Measurements from ENCODE around the gene BRCA1.

DNA sequence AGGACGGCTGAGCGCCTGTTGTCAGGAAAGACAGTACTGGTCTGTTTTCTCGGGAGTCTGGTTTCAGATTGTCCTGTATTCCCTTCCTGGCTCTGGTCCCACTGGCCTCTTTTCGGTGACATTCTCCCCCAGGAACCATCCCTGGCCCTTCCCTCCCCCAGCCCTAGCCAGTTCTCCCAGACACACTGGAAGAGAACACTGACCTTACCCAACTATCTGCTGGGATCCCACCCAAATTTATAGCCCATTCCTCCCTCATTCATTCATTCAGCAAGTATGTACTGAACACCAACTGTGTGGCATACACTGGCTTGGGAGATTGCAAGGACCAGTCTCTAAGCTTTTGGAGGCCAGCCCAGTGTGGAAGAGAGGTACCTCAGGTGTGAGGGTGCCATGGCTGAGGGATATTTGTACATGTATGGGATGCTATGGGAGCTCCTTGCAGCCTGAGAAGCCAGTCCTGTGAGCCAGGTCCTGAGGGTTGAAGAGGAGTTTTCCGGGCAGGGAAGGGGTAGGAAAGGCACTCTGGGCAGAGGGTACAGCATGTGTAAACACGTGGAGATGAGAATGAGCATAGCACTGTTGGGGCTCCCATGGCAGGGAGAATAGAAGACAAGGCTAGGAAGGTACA is 94.9 kb downstream of the BRCA1 start:
- no peak for TF ChIP-seq CTCF (IDR thresholded peaks at IDR 0.05; ENCODE audit: poor library complexity, severe bottlenecking)
- TF ChIP-seq TAF1 (IDR thresholded peaks at IDR 0.05; ENCODE audit: low read depth): no peak
- no peak for TF ChIP-seq POLR2AphosphoS5 (IDR thresholded peaks at IDR 0.05)
- no peak for TF ChIP-seq EP300 (conservative IDR thresholded peaks at IDR 0.05; ENCODE audit: poor library complexity, severe bottlenecking)
- no peak for TF ChIP-seq EZH2 (IDR thresholded peaks at IDR 0.05; ENCODE audit: borderline replicate concordance, insufficient read depth, low read length, poor library complexity, severe bottlenecking)
- no peak for TF ChIP-seq MXI1 (conservative IDR thresholded peaks at IDR 0.05; ENCODE audit: poor library complexity, severe bottlenecking)
- TF ChIP-seq, protein P1, sequence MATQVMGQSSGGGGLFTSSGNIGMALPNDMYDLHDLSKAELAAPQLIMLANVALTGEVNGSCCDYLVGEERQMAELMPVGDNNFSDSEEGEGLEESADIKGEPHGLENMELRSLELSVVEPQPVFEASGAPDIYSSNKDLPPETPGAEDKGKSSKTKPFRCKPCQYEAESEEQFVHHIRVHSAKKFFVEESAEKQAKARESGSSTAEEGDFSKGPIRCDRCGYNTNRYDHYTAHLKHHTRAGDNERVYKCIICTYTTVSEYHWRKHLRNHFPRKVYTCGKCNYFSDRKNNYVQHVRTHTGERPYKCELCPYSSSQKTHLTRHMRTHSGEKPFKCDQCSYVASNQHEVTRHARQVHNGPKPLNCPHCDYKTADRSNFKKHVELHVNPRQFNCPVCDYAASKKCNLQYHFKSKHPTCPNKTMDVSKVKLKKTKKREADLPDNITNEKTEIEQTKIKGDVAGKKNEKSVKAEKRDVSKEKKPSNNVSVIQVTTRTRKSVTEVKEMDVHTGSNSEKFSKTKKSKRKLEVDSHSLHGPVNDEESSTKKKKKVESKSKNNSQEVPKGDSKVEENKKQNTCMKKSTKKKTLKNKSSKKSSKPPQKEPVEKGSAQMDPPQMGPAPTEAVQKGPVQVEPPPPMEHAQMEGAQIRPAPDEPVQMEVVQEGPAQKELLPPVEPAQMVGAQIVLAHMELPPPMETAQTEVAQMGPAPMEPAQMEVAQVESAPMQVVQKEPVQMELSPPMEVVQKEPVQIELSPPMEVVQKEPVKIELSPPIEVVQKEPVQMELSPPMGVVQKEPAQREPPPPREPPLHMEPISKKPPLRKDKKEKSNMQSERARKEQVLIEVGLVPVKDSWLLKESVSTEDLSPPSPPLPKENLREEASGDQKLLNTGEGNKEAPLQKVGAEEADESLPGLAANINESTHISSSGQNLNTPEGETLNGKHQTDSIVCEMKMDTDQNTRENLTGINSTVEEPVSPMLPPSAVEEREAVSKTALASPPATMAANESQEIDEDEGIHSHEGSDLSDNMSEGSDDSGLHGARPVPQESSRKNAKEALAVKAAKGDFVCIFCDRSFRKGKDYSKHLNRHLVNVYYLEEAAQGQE (IDR thresholded peaks at IDR 0.05; ENCODE audit: borderline replicate concordance): no peak

Measured in neural cell (in vitro differentiated cells).